HepG2 (cell line): Measurements from ENCODE around the gene ART1. TPM values are rescaled to one million over a fixed set of nuclear protein-coding genes. Genes with fewer than 3 reads are reported as not detected.

Experiments used
- ATAC-seq: fragments of 200-7000 bp; cut with Tn5 transposase; 3 replicates; pipeline ENCODE4 v1.9.1; 2020; ENCODE audit warnings: mild to moderate bottlenecking, moderate library complexity
- BruUV-seq: library from RNA; stranded (reverse); fragments of 400-500 nt; replicated peaks from 2 replicates; lab custom pipeline; 2021; lab: Mats Ljungman, UMichigan
- CTCF ChIA-PET: fragments of 300-600 bp; formaldehyde crosslinking; extraction: SDS; loops from one replicate; lab custom pipeline; 2021; ENCODE audit warnings: low total read pairs, inconsistent platforms, low intra/inter-chr PET ratio; lab: Yijun Ruan, JAX
- POLR2A ChIA-PET: fragments of 350-600 bp; sonication (Branson Sonifier 250); formaldehyde crosslinking; loops from one replicate; lab custom pipeline; 2020; ENCODE audit warnings: antibody characterized with exemption, inconsistent platforms; lab: Yijun Ruan, JAX
- DNase-seq: peaks from one replicate; pipeline ENCODE4 v3.0.0-alpha.2; 2015; ENCODE audit warnings: low spot score
- FAIRE-seq: peaks from 3 replicates; lab custom pipeline; 2011; peaks lifted over from hg19 to GRCh38; lab: Jason Lieb, UNC
- H2AFZ ChIP-seq: one replicate; pipeline ENCODE4 v1.6.1; 2011; ENCODE audit warnings: low read length, inconsistent platforms
- H3K27ac ChIP-seq: fragments of 300-600 bp; 3 replicates; pipeline ENCODE4 v1.8.0; 2011; ENCODE audit warnings: mixed run types, mild to moderate bottlenecking, mixed read lengths, low read length, inconsistent platforms; ENCODE audit not compliant: insufficient read depth; ENCODE audit errors: extremely low read length
- H3K27me3 ChIP-seq, 2 experiments: fragments of 200-600 bp in 1 of 2; 2 replicates in 1 of 2; 3 replicates in 1 of 2; pipeline versions ENCODE4 v1.6.0 to v1.8.0; 2011; ENCODE audit warnings: low read length in 2 of 2, mild to moderate bottlenecking in 2 of 2, moderate library complexity in 2 of 2, inconsistent platforms in 1 of 2; ENCODE audit not compliant: insufficient read depth in 2 of 2, control insufficient read depth in 1 of 2
- H3K36me3 ChIP-seq, 2 experiments: fragments of 200-600 bp in 1 of 2; replicated peaks in 1 of 2; 2 replicates in 1 of 2; 3 replicates in 1 of 2; pipeline versions ENCODE4 v1.5.1 to v1.8.0; 2011; ENCODE audit warnings: low read length in 2 of 2, inconsistent platforms in 1 of 2; ENCODE audit not compliant: insufficient read depth in 2 of 2, control insufficient read depth in 1 of 2
- H3K4me1 ChIP-seq: 2 replicates; pipeline ENCODE4 v1.5.1; 2012; ENCODE audit warnings: low read length, inconsistent platforms; ENCODE audit not compliant: insufficient read depth
- H3K4me2 ChIP-seq: 2 replicates; pipeline ENCODE4 v1.6.0; 2011; ENCODE audit warnings: low read depth, low read length, inconsistent platforms
- H3K4me3 ChIP-seq, 3 experiments: fragments of 200-600 bp in 1 of 3; sonication (generic), shearing (Covaris generic) in 1 of 3; replicated peaks in 1 of 3; 2 replicates each; pipeline ENCODE4 v1.5.1; 2011 to 2016; ENCODE audit warnings: low read length in 3 of 3, inconsistent platforms in 2 of 3, low read depth in 2 of 3, mild to moderate bottlenecking in 2 of 3, control low read depth in 1 of 3, mixed read lengths in 1 of 3; ENCODE audit not compliant: insufficient read depth in 1 of 3
- H3K79me2 ChIP-seq: one replicate; pipeline ENCODE4 v1.6.1; 2011; ENCODE audit warnings: low read length, inconsistent platforms; ENCODE audit not compliant: insufficient read depth
- H3K9ac ChIP-seq: 2 replicates; pipeline ENCODE4 v1.6.0; 2011; ENCODE audit warnings: mild to moderate bottlenecking, low read depth, low read length, inconsistent platforms; ENCODE audit not compliant: insufficient read depth
- H3K9me3 ChIP-seq: 2 replicates; pipeline ENCODE4 v1.5.1; 2012; ENCODE audit warnings: mild to moderate bottlenecking, low read length
- H4K20me1 ChIP-seq: 2 replicates; pipeline ENCODE4 v1.6.0; 2011; ENCODE audit warnings: inconsistent platforms, mild to moderate bottlenecking, low read length, moderate library complexity; ENCODE audit not compliant: insufficient read depth
- CCAR2 ChIP-seq: fragments of 200-400 bp; formaldehyde crosslinking; optimal IDR thresholded peaks from 2 replicates; pipeline ENCODE3; 2018; ENCODE audit warnings: low read depth, mild to moderate bottlenecking, low read length, moderate library complexity
- CEBPB ChIP-seq: IDR thresholded peaks from 2 replicates; pipeline ENCODE4 v1.6.1; 2011; ENCODE audit warnings: low read depth, low read length, improper control_type of control experiment, borderline replicate concordance
- HNRNPH1 ChIP-seq: fragments of 200-400 bp; formaldehyde crosslinking; optimal IDR thresholded peaks from 2 replicates; pipeline ENCODE3; 2017; ENCODE audit warnings: mild to moderate bottlenecking, low read depth, low read length
- MED13 ChIP-seq: sonication (generic); formaldehyde crosslinking; IDR thresholded peaks from 2 replicates; pipeline ENCODE4 v1.5.0; 2020; ENCODE audit warnings: missing genetic modification reagents
- MIER2 ChIP-seq: IDR thresholded peaks from 2 replicates; pipeline ENCODE4 v1.6.1; 2016; ENCODE audit warnings: missing biosample characterization, missing genetic modification reagents
- NCOR1 ChIP-seq: fragments of 200-600 bp; sonication (generic); IDR thresholded peaks from 2 replicates; pipeline ENCODE4 v1.7.0; 2017; ENCODE audit warnings: antibody characterized with exemption, low read length, borderline replicate concordance
- REPIN1 ChIP-seq: sonication (generic); formaldehyde crosslinking; IDR thresholded peaks from 2 replicates; pipeline ENCODE4 v1.8.0; 2022; ENCODE audit warnings: missing genetic modification reagents, low read depth, mild to moderate bottlenecking, borderline replicate concordance
- SIX1 ChIP-seq: sonication (generic); formaldehyde crosslinking; IDR thresholded peaks from 2 replicates; pipeline ENCODE4 v1.4.0; 2020; ENCODE audit warnings: missing genetic modification reagents, borderline replicate concordance
- SMAD9 ChIP-seq: sonication (generic); formaldehyde crosslinking; IDR thresholded peaks from 2 replicates; pipeline ENCODE4 v1.5.1; 2020; ENCODE audit warnings: mild to moderate bottlenecking, missing genetic modification reagents
- TCF7 ChIP-seq: sonication (generic); IDR thresholded peaks from 2 replicates; pipeline ENCODE4 v1.6.1; 2016; ENCODE audit warnings: antibody characterized with exemption, low read depth
- ZFP41 ChIP-seq: sonication (generic); formaldehyde crosslinking; IDR thresholded peaks from 2 replicates; pipeline ENCODE4 v1.4.0; 2020; ENCODE audit warnings: mild to moderate bottlenecking, missing genetic modification reagents, borderline replicate concordance
- ZFP62 ChIP-seq: sonication (generic); formaldehyde crosslinking; IDR thresholded peaks from 2 replicates; pipeline ENCODE4 v1.4.0; 2020; ENCODE audit warnings: missing genetic modification reagents
- ZNF205 ChIP-seq: IDR thresholded peaks from 2 replicates; pipeline ENCODE4 v1.6.1; 2018; ENCODE audit warnings: missing biosample characterization, missing genetic modification reagents
- ZNF24 ChIP-seq: fragments of 450-650 bp; IDR thresholded peaks from 2 replicates; pipeline ENCODE4 v1.6.1; 2017; ENCODE audit warnings: antibody characterized with exemption, mild to moderate bottlenecking
- ZNF3 ChIP-seq: IDR thresholded peaks from 2 replicates; pipeline ENCODE4 v1.7.0; 2017; ENCODE audit warnings: inconsistent platforms
- ZSCAN29 ChIP-seq: sonication (generic); formaldehyde crosslinking; conservative IDR thresholded peaks from 2 replicates; pipeline ENCODE4 v1.4.0; 2020; ENCODE audit warnings: mild to moderate bottlenecking, missing genetic modification reagents
- WGBS: methylation state at CpG from one replicate; pipeline ENCODE4 v1.1.6; 2017; ENCODE audit warnings: low lambda C conversion rate; 5-methylcytosine and 5-hydroxymethylcytosine counted together
- in situ Hi-C: cut with HindIII; loops from 2 replicates; pipeline ENCODE4 v1.10.0; 2017; ENCODE audit warnings: low pct_unique_long_range_greater_than_20kb; ENCODE audit not compliant: extremely low pct_ligation_motif_present
- intact Hi-C: fragments of 100-400 bp; cut with micrococcal nuclease; formaldehyde crosslinking; loops from one replicate; pipeline ENCODE4 v1.10.0; 2022; ENCODE audit not compliant: unreplicated experiment
- polyA plus RNA-seq, 8 experiments: library from polyadenylated mRNA; depleted of rRNA in 3 of 8; stranded (reverse) in 7 of 8; unstranded in 1 of 8; fragments of >200 nt; fragmentation: Illumina TruSeq in 4 of 8; extraction: Trizol in 4 of 8; gene quantifications; 2 replicates each; pipeline versions ENCODE4 v1.2.1 to v1.2.3, GENCODE V29; 2011 to 2016; ENCODE audit warnings: low read depth in 4 of 8, missing spikeins in 1 of 8, mixed read lengths in 1 of 8; ENCODE audit not compliant: insufficient read depth in 1 of 8
- total RNA-seq, 5 experiments: library from RNA; depleted of rRNA; stranded (reverse); fragments of >200 nt; fragmentation: Illumina TruSeq; extraction: Trizol; gene quantifications; 2 replicates each; pipeline ENCODE4 v1.2.3, GENCODE V29; 2016; ENCODE audit warnings: low read depth in 1 of 5
- TF ChIP-seq, protein P1 (sequence below): IDR thresholded peaks from 2 replicates; pipeline ENCODE4 v1.4.0; 2020; ENCODE audit warnings: mild to moderate bottlenecking, missing genetic modification reagents
- TF ChIP-seq, protein P2 (sequence below): sonication (generic); formaldehyde crosslinking; IDR thresholded peaks from 2 replicates; pipeline ENCODE4 v1.4.0; 2020; ENCODE audit warnings: missing genetic modification reagents, mild to moderate bottlenecking, borderline replicate concordance

Gene ART1
- total and polyA plus RNA-seq, 2 of the 13 experiments (the other 11 are each of a cell fraction or from before 2014, with no cell fraction given), result not detected

DNA sequence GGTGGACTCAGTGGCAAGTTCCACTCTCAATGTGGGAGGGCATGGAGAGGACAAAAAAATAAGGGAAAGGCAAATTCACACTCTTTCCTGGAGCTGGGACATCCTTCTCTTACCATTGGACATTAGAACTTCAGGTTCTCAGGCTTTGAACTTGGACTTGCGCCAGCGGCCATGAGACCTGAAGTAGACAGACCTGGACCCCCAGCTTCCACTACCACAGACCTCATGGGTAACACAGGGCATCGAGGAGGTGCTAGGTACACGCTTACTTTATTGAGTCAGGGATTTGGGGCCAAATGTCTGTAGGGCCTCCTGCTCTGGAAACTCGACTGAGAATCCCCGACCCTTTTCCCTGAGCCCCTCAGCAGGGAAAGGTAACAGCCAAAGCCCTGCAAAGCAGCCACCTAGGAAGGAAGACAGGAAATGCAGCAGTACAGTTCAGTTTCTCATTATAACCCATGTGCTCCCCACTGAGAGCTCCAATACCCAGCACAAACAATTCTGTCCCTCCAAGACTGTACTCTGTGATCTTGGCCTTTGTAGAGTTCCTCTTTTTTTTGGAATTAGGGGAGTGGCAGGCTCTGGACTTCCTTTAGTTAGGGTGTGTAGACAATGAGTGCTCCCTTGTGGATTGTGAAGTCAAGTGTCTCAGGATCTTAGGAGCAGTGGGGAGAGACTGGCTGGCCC lies 20.6 kb downstream of the ART1 start:
- ATAC-seq (no peak), DNase-seq (no peak), FAIRE-seq (no peak)
- H3K27ac ChIP-seq, result no peak overlapping the region
- H2AFZ ChIP-seq, result no peak overlapping the region
- intact Hi-C loops, result no loop called here
- no peaks in the 10 kb centered on the region for H3K79me2 ChIP-seq
- no peaks in the 10 kb centered on the region for H4K20me1 ChIP-seq
- no peaks in the 10 kb centered on the region for H3K4me1 ChIP-seq
- in situ Hi-C loops, result no loop called here
- H3K4me2 ChIP-seq, result no peak overlapping the region
- ChIA-PET POLR2A (no interaction called here), CTCF (no interaction called here)
- no peak overlapping the region for H3K9ac ChIP-seq
- H3K4me3 ChIP-seq, result no peak overlapping the region
- H3K9me3 ChIP-seq, result no peaks in the 10 kb centered on the region
- peaks cover 0 to 1% of the 10 kb centered on the region in 2 experiments; a peak in 3 of 5 replicates for H3K36me3 ChIP-seq
- peaks cover 1 to 9% of the 10 kb centered on the region in 2 experiments; a peak in 1 of 5 replicates for H3K27me3 ChIP-seq
- 68% methylated on average over 6 of the region's 6 CpGs for WGBS
- BruUV-seq, result no TSS peak
- TF ChIP-seq TCF7 (no peak), ZNF3 (CRISPR knock-in tag) (no peak), ZNF205 (no peak), CEBPB (no peak), ZFP62 (CRISPR knock-in tag) (no peak), REPIN1 (CRISPR knock-in tag) (no peak), SIX1 (CRISPR knock-in tag) (no peak), ZSCAN29 (CRISPR knock-in tag) (no peak), NCOR1 (no peak), SMAD9 (CRISPR knock-in tag) (no peak), MED13 (CRISPR knock-in tag) (no peak), CCAR2 (no peak), ZNF24 (no peak), ZFP41 (CRISPR knock-in tag) (no peak), HNRNPH1 (no peak), MIER2 (CRISPR knock-in tag) (no peak)
- TF ChIP-seq, protein P1, sequence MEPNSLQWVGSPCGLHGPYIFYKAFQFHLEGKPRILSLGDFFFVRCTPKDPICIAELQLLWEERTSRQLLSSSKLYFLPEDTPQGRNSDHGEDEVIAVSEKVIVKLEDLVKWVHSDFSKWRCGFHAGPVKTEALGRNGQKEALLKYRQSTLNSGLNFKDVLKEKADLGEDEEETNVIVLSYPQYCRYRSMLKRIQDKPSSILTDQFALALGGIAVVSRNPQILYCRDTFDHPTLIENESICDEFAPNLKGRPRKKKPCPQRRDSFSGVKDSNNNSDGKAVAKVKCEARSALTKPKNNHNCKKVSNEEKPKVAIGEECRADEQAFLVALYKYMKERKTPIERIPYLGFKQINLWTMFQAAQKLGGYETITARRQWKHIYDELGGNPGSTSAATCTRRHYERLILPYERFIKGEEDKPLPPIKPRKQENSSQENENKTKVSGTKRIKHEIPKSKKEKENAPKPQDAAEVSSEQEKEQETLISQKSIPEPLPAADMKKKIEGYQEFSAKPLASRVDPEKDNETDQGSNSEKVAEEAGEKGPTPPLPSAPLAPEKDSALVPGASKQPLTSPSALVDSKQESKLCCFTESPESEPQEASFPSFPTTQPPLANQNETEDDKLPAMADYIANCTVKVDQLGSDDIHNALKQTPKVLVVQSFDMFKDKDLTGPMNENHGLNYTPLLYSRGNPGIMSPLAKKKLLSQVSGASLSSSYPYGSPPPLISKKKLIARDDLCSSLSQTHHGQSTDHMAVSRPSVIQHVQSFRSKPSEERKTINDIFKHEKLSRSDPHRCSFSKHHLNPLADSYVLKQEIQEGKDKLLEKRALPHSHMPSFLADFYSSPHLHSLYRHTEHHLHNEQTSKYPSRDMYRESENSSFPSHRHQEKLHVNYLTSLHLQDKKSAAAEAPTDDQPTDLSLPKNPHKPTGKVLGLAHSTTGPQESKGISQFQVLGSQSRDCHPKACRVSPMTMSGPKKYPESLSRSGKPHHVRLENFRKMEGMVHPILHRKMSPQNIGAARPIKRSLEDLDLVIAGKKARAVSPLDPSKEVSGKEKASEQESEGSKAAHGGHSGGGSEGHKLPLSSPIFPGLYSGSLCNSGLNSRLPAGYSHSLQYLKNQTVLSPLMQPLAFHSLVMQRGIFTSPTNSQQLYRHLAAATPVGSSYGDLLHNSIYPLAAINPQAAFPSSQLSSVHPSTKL (CRISPR knock-in tag), result no peak
- TF ChIP-seq, protein P2, sequence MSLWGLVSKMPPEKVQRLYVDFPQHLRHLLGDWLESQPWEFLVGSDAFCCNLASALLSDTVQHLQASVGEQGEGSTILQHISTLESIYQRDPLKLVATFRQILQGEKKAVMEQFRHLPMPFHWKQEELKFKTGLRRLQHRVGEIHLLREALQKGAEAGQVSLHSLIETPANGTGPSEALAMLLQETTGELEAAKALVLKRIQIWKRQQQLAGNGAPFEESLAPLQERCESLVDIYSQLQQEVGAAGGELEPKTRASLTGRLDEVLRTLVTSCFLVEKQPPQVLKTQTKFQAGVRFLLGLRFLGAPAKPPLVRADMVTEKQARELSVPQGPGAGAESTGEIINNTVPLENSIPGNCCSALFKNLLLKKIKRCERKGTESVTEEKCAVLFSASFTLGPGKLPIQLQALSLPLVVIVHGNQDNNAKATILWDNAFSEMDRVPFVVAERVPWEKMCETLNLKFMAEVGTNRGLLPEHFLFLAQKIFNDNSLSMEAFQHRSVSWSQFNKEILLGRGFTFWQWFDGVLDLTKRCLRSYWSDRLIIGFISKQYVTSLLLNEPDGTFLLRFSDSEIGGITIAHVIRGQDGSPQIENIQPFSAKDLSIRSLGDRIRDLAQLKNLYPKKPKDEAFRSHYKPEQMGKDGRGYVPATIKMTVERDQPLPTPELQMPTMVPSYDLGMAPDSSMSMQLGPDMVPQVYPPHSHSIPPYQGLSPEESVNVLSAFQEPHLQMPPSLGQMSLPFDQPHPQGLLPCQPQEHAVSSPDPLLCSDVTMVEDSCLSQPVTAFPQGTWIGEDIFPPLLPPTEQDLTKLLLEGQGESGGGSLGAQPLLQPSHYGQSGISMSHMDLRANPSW, result no peak
